Measurements from ENCODE around the gene TTC28.
"Not testable (repeated sequence)": the region's sequence is repeated elsewhere in the genome, so short reads cannot be mapped to it uniquely, and the experiment has no call there.

The TTC28 gene

DNA sequence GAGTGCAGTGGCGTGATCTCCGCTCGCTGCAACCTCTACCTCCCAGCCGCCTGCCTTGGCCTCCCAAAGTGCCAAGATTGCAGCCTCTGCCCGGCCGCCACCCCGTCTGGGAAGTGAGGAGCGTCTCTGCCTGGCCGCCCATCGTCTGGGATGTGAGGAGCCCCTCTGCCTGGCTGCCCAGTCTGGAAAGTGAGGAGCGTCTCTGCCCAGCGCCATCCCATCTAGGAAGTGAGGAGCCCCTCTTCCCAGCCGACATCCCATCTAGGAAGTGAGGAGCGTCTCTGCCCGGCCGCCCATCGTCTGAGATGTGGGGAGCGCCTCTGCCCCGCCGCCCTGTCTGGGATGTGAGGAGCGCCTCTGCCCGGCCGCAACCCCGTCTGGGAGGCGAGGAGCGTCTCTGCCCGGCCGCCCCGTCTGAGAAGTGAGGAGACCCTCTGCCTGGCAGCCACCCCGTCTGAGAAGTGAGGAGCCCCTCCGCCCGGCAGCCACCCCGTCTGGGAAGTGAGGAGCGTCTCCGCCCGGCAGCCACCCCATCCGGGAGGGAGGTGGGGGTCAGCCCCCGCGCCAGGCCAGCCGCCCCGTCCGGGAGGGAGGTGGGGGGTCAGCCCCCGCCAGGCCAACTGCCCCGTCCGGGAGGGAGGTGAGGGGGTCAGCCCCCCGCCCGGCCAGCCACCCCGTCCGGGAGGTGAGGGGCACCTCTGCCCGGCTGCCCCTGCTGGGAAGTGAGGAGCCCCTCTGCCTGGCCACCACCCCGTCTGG, 126.4 kb downstream of the TTC28 start:
- not testable (repeated sequence) for DNase-seq

- DNase-seq = no peak
These were observed 131.2 kb downstream of the TTC28 start for GRCh38 chr22:28548406-28548805.

GRCh38 chr22:28547132-28547842, 132.4 kb downstream of the TTC28 start:
- DNase-seq = no peak

- no peak for DNase-seq
These were observed 135.2 kb downstream of the TTC28 start for GRCh38 chr22:28544431-28544868.

- no peak for DNase-seq
These were observed 136.5 kb downstream of the TTC28 start for GRCh38 chr22:28542980-28543621.

GRCh38 chr22:28541137-28541536, 138.5 kb downstream of the TTC28 start:
- DNase-seq = no peak

DNA sequence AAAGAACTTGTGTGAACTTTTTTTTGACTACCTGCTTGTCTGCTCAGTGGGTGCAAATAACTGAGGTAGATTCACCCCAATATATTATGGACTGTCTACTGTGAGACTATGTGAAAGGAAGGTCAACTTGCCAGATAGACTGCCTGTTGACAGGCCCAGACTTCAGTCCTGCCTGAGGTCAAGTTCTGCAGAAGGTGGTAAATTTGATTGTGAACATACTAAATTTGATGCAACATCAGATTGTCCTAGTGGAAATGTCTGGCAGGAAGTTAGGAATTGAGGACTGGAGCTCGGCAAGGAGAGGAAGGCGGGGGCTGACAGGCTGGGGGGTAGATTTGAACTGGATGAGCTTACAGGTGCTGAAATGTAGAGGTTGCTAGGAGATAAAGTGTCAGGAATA, 140.7 kb downstream of the TTC28 start:
- no peak for DNase-seq

GRCh38 chr22:28530565-28530964, 149.1 kb downstream of the TTC28 start:
- not testable (repeated sequence) for DNase-seq

GRCh38 chr22:28529144-28529543, 150.5 kb downstream of the TTC28 start:
- not testable (repeated sequence) for DNase-seq

DNA sequence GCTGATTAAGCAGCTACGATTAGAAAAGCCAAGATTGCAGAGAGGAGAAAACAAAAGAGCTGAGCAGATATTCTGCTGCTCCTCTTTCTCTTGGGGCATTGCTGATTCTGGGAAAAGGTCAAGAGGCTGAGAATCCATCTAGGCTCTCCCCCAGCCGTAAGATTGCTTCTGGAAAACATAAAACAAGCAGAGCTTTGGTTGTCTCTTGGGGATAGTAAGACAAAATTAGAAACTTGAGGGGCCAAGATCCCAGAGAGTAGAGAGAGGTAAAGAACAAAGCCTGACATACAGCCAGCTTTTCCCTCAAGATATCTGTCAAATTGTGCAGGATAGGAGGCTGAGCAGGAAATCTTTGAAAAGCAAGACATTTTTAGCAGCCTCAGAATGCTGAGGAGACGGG, 158.2 kb downstream of the TTC28 start:
- DNase-seq = no peak

GRCh38 chr22:28514321-28514821, 165.3 kb downstream of the TTC28 start:
- DNase-seq = no peak

GRCh38 chr22:28512387-28512786, 167.3 kb downstream of the TTC28 start:
- not testable (repeated sequence) for DNase-seq

- DNase-seq = no peak
These were observed 171.7 kb downstream of the TTC28 start for GRCh38 chr22:28507896-28508295.

- no peak for DNase-seq
These were observed 173.5 kb downstream of the TTC28 start for GRCh38 chr22:28506150-28506535.

DNA sequence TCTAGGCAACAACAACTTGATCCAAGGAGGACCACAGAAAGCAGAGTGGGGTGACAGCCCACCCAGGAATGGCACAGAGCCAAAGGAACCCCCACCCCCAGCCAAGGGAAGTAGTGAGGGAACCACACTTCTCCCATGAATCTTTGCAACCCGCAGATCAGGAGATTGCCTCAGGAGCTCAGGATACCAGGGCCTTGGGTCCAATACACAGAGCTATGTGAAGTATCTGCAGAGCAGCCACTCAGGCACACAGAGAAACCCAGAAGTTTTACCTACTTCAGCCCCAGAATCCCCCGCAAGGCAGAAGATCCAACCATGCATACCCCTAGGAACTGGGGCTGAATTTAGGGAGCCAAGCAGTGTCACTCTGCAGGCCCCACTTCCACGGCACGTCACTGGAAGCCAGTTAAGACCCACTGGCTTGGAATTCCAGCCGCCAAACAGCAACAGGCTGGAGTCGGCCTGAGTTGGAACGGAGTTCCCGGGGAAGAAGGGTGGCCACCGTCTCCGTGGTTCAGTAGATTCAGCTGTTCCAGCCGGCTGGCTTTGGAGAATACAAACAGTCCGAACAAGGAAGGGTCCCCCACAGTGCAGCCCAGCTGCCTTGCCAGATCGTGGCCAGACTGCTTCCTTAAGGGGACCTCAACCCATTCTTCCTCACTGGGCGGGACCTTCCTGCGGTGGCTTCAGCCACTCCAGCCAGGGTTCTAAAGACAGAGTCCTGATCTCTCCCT, 174.1 kb downstream of the TTC28 start:
- DNase-seq = no peak

- DNase-seq = no peak
These were observed 179.6 kb downstream of the TTC28 start for GRCh38 chr22:28500006-28500405.

GRCh38 chr22:28498044-28498443, 181.6 kb downstream of the TTC28 start:
- no peak for DNase-seq

DNA sequence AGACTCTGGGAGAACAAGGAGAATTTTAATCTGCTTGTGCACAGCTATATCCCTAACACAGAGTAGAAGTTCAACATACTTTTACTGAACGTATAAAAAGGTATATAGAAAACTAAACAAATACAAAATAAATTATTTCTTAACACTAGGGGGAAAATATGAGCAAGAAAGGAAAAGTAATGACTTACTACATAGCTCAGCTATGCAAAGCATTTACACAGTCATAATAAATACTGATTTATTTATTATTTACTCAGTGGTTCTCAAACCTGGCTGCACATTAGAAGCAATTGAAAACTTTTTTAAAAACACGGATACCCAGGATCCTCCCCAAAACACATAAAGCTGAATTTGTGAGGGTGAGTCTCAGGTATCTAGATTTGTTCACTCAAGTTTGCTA, 182.5 kb downstream of the TTC28 start:
- DNase-seq = no peak

- not testable (repeated sequence) for DNase-seq
These were observed 188.4 kb downstream of the TTC28 start for GRCh38 chr22:28491289-28491688.

DNA sequence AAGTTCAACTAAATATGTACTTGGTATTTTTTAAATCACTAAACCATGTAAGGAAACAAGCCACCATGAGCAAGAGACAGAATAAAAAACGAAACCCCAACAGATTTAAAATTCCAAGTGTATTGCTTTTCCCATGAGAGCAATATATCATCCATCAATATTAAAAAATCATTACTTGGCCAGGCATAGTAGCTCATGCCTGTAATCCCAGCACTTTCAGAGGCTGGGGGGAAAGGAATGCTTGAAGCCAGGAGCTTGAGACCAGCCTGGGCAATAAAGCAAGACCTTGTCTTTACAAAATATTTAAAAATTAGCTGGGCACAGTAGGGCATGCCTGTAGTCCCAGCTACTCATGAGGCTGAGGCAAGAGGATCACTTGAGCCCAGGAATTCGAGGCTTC, 190.8 kb downstream of the TTC28 start:
- no peak for DNase-seq

GRCh38 chr22:28484662-28485061, 195.0 kb downstream of the TTC28 start:
- DNase-seq = no peak

- no peak for DNase-seq
These were observed 197.9 kb downstream of the TTC28 start for GRCh38 chr22:28481725-28482124.
